WERI-Rb-1 (cell line): ENCODE measurements around the gene FBXO27.
"Not testable (repeated sequence)": the region's sequence is repeated elsewhere in the genome, so short reads cannot be mapped to it uniquely, and the experiment has no call there.

ENCODE experiments used
- DNase-seq: peaks from one replicate; pipeline ENCODE4 v3.0.0-alpha.2; 2020
- H3K27ac ChIP-seq: fragments of 250-450 bp; sonication (Bioruptor Pico); 2 replicates; pipeline ENCODE4 v1.5.1; 2020; ENCODE audit warnings: mild to moderate bottlenecking, moderate library complexity
- H3K27me3 ChIP-seq: fragments of 250-450 bp; sonication (Bioruptor Pico); 2 replicates; pipeline ENCODE4 v1.5.1; 2021; ENCODE audit warnings: mild to moderate bottlenecking, low read depth, moderate library complexity; ENCODE audit not compliant: insufficient read depth, severe bottlenecking
- H3K36me3 ChIP-seq: fragments of 250-450 bp; sonication (Bioruptor Pico); 2 replicates; pipeline ENCODE4 v1.5.1; 2020; ENCODE audit warnings: mild to moderate bottlenecking, moderate library complexity
- H3K4me3 ChIP-seq: 2 replicates; pipeline ENCODE4 v1.5.1; 2011; ENCODE audit warnings: low read depth, mild to moderate bottlenecking, control low read depth, low read length
- H3K9me3 ChIP-seq: fragments of 250-450 bp; sonication (Bioruptor Pico); 2 replicates; pipeline ENCODE4 v1.5.1; 2021; ENCODE audit warnings: mild to moderate bottlenecking, moderate library complexity; ENCODE audit not compliant: severe bottlenecking
- TF ChIP-seq, protein P1 (sequence below): IDR thresholded peaks from 2 replicates; pipeline ENCODE4 v1.5.1; 2011; ENCODE audit warnings: low read depth, mild to moderate bottlenecking, control low read depth, inconsistent platforms, low read length

FBXO27 gene

DNA sequence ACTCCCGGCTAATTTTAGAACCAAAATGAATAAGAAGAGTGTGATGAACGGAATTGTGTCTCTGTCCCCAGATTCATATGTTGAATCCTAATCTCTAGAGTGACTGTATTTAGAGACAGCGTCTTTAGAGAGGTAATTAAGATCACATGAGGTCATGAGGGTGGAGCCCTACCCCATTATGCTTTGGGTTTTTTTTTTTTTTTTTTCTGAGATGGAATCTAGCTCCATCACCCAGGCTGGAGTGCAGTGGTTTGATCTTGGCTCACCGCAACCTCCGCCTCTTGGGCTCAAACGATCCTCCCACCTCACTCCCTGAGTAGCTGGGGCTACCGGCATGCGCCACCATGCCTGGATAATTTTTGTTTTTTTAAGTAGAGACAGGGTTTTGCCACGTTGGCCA is 27.9 kb downstream of the FBXO27 start:
- no peaks in the 10 kb centered on the region for H3K9me3 ChIP-seq
- H3K27ac ChIP-seq: no peak overlapping the region
- no peaks in the 10 kb centered on the region for H3K27me3 ChIP-seq
- DNase-seq: no peak
- no peaks in the 10 kb centered on the region for H3K36me3 ChIP-seq
- TF ChIP-seq, protein P1, sequence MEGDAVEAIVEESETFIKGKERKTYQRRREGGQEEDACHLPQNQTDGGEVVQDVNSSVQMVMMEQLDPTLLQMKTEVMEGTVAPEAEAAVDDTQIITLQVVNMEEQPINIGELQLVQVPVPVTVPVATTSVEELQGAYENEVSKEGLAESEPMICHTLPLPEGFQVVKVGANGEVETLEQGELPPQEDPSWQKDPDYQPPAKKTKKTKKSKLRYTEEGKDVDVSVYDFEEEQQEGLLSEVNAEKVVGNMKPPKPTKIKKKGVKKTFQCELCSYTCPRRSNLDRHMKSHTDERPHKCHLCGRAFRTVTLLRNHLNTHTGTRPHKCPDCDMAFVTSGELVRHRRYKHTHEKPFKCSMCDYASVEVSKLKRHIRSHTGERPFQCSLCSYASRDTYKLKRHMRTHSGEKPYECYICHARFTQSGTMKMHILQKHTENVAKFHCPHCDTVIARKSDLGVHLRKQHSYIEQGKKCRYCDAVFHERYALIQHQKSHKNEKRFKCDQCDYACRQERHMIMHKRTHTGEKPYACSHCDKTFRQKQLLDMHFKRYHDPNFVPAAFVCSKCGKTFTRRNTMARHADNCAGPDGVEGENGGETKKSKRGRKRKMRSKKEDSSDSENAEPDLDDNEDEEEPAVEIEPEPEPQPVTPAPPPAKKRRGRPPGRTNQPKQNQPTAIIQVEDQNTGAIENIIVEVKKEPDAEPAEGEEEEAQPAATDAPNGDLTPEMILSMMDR: no peak
- no peak overlapping the region for H3K4me3 ChIP-seq

DNA sequence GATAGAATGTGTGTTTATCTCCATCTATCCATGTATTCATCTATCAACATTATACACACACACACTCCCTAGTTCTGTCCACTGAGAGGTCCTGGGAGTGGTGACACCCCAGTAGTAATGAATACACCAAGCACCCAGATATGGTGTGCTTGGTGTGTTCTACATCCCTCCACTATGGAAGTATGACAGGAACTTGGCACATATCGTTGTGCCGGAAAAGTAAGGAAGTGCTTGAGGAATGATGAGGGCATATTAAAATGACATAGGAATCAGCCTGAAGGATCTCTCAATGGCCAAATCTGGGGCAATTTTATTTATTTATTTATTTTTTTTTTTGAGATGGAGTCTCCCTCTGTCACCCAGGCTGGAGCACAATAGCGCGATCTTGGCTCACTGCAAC is 28.6 kb downstream of the FBXO27 start:
- DNase-seq: no peak
- Histone ChIP-seq H3K36me3 (no peaks in the 10 kb centered on the region), H3K27me3 (no peaks in the 10 kb centered on the region), H3K9me3 (no peaks in the 10 kb centered on the region), H3K4me3 (no peak overlapping the region), H3K27ac (no peak overlapping the region)
- TF ChIP-seq, protein P1: no peak

DNA sequence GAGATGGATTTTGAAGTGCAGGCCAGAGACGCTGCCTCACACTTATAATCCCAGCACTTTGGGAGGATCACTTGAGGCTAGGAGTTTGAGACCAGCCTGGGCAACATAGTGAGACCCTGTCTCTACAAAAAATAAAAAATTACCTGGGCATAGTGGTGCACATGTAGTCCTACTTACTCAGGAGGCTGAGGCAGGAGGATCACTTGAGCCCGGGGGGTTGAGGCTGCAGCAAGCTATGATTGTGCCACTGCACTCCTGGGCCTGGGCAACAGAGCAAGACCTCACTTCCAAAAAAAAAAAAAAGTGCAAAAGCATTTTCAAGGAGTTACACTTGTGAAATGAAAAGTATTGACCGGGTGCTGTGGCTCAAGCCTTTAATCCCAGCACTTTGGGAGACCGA is 29.2 kb downstream of the FBXO27 start:
- no peaks in the 10 kb centered on the region for H3K9me3 ChIP-seq
- no peak overlapping the region for H3K27ac ChIP-seq
- no peak overlapping the region for H3K4me3 ChIP-seq
- DNase-seq: no peak
- H3K36me3 ChIP-seq: no peaks in the 10 kb centered on the region
- H3K27me3 ChIP-seq: no peaks in the 10 kb centered on the region
- TF ChIP-seq, protein P1: no peak

DNA sequence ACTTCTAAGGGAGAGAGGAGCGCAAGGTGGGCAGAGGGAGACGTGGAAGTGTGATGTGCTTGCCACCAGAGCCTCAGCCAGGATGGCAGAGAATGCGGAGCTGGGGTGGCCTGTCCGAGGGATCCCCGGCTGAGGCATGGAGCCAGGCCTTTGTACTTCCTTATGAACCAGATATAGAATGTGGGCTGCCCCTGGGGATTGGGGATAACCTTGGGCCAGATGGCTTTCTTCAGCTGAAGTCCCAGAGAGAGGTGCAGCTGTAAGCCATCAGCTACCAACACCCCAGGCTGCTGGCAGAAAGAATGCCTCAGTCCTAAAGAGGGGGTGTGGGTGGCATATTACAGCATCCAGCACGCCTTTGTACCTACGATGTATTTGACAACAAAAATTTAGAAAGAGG is 31.3 kb downstream of the FBXO27 start:
- H3K36me3 ChIP-seq: no peaks in the 10 kb centered on the region
- TF ChIP-seq, protein P1: no peak
- H3K9me3 ChIP-seq: no peaks in the 10 kb centered on the region
- DNase-seq: peak; percentile 52
- no peak overlapping the region for H3K4me3 ChIP-seq
- H3K27ac ChIP-seq: peak overlapping the region; percentile 80
- H3K27me3 ChIP-seq: no peaks in the 10 kb centered on the region

DNA sequence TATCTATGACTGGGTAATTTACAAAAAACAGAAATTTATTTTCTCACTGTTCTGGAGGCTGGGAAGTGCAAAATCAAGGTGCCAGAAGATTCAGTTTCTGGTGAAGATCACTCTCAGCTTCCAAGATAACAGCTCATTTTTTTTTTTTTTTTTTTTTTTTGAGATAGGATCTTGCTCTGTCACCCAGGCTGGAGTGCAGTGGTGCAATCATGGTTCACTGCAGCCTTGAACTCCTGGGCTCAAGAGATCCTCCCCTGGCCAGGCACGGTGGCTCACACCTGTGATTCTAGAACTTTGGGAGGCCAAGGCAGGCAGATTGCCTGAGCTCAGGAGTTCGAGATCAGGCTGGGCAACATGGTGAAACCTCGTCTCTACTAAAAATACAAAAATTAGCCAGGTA is 34.8 kb downstream of the FBXO27 start:
- not testable (repeated sequence) for H3K36me3 ChIP-seq, H3K9me3 ChIP-seq, H3K4me3 ChIP-seq, H3K27ac ChIP-seq, H3K27me3 ChIP-seq, DNase-seq

DNA sequence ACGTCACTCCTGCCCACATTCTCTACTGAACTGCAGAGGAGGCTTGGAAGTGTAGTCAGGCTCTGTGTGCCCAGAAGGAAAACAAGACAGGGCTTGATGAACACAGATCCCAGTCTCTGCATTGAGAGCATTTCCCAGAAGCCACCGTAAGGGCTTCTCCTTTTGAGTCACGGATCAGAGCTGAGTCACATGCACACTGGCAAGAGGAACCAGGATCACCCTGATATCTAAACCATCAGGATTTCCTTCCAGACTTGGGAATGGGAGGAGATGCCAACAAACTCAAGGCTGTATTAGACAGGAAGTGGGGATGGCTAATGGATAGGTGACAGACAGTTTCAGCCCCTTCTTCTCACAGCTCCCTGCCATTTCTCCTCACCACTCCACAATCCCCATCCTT is 39.1 kb downstream of the FBXO27 start:
- H3K27ac ChIP-seq: no peak overlapping the region
- no peaks in the 10 kb centered on the region for H3K27me3 ChIP-seq
- DNase-seq: no peak
- H3K9me3 ChIP-seq: no peaks in the 10 kb centered on the region
- H3K36me3 ChIP-seq: no peaks in the 10 kb centered on the region
- TF ChIP-seq, protein P1: no peak
- no peak overlapping the region for H3K4me3 ChIP-seq
